Osteoblast (primary cell): Measurements from ENCODE around the gene TFPI. TPM values are rescaled to one million over a fixed set of nuclear protein-coding genes. Genes with fewer than 3 reads are reported as not detected.

Source experiments
- DNase-seq: peaks from one replicate; pipeline ENCODE4 v3.0.0; 2011; ENCODE audit warnings: low spot score, mixed read lengths; ENCODE audit not compliant: insufficient read length; ENCODE audit errors: missing footprints
- H2AFZ ChIP-seq: 2 replicates; pipeline ENCODE4 v1.6.0; 2011; ENCODE audit warnings: mild to moderate bottlenecking, low read length
- H3K27ac ChIP-seq: 2 replicates; pipeline ENCODE4 v1.5.1; 2011; ENCODE audit warnings: mild to moderate bottlenecking, low read depth, low read length, moderate library complexity
- H3K27me3 ChIP-seq: 2 replicates; pipeline ENCODE4 v1.6.0; 2012; ENCODE audit warnings: mild to moderate bottlenecking, control low read depth, inconsistent platforms, low read length, moderate library complexity; ENCODE audit not compliant: insufficient read depth
- H3K36me3 ChIP-seq: 2 replicates; pipeline ENCODE4 v1.5.1; 2011; ENCODE audit warnings: mild to moderate bottlenecking, low read length, control low read depth, moderate library complexity; ENCODE audit not compliant: insufficient read depth
- H3K4me1 ChIP-seq: 2 replicates; pipeline ENCODE4 v1.5.1; 2011; ENCODE audit warnings: mild to moderate bottlenecking, low read length, control low read depth, moderate library complexity; ENCODE audit not compliant: insufficient read depth
- H3K4me2 ChIP-seq: 2 replicates; pipeline ENCODE4 v1.6.0; 2011; ENCODE audit warnings: mild to moderate bottlenecking, low read length; ENCODE audit not compliant: insufficient read depth
- H3K4me3 ChIP-seq: fragments of 200-600 bp; sonication (generic); 3 replicates; pipeline ENCODE4 v1.5.1; 2012; ENCODE audit warnings: mild to moderate bottlenecking, low read length, inconsistent platforms; ENCODE audit not compliant: insufficient read depth
- H3K79me2 ChIP-seq: 2 replicates; pipeline ENCODE4 v1.6.0; 2012; ENCODE audit warnings: mild to moderate bottlenecking, low read length, control low read depth, inconsistent platforms; ENCODE audit not compliant: insufficient read depth
- H3K9me3 ChIP-seq: 2 replicates; pipeline ENCODE4 v1.5.1; 2011; ENCODE audit warnings: low read depth, low read length, control low read depth
- H4K20me1 ChIP-seq: 2 replicates; pipeline ENCODE4 v1.6.0; 2012; ENCODE audit warnings: mild to moderate bottlenecking, low read length, control low read depth; ENCODE audit not compliant: insufficient read depth
- CTCF ChIP-seq: IDR thresholded peaks from 2 replicates; pipeline ENCODE4 v1.5.1; 2011; ENCODE audit warnings: mild to moderate bottlenecking, low read depth, low read length, moderate library complexity; ENCODE audit errors: extremely low read depth
- total RNA-seq: library from RNA; depleted of rRNA; stranded (reverse); fragments of >200 nt; gene quantifications from 2 replicates; pipeline ENCODE4 v1.2.3, GENCODE V29; 2012

TFPI gene
- total RNA-seq, 1 donor, result 123 TPM

- peak overlapping the region; percentile 2 for H2AFZ ChIP-seq
- H3K79me2 ChIP-seq, result peaks cover 6% of the 10 kb centered on the region
- H3K4me2 ChIP-seq, result no peak overlapping the region
- H4K20me1 ChIP-seq, result no peaks in the 10 kb centered on the region
- DNase-seq, result no peak
- peak overlapping the region; percentile 90 for H3K27ac ChIP-seq
- H3K9me3 ChIP-seq, result no peaks in the 10 kb centered on the region
- no peaks in the 10 kb centered on the region for H3K27me3 ChIP-seq
- H3K4me1 ChIP-seq, result peaks cover 28% of the 10 kb centered on the region
- H3K4me3 ChIP-seq, result no peak overlapping the region
- no peak for TF ChIP-seq CTCF
- no peaks in the 10 kb centered on the region for H3K36me3 ChIP-seq
Measured at GRCh38 chr2:187502467-187502866, 51.8 kb downstream of the TFPI start.

DNA sequence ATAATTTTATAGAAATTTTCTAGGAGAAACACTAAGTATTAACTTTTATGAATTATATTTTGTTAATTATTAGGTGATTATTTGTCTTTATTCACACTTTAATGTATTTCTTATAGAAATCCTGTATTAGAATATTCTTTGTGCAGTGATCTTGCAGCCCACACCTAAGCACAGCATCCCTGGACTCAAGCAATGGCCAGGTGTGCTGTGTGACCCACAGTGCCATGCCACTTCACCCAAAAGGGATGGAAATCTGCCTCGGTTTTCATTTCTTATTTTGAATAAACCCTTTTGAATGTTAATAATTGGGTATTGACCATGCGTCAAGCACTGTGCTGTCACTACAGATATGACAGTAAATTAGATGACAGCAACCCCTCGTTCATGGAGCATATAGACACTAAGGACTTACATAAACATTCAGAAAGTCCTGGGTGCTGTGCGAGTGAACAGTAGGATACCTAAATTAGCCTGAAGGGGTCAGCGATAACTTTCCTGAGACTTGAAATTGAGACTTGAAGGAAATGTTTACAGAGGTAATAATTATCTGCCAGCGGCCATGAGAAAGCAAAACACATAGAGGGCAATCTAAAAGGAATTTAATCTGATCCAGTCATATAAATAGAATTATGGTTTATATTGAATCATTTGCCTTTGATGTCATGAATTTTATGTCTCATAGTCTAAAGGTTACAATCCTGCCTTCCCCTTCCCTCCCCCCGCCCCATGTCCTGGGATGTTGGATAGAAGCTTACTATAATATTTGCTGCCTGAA, 53.5 kb downstream of the TFPI start:
- no peaks in the 10 kb centered on the region for H4K20me1 ChIP-seq
- TF ChIP-seq CTCF, result peak; percentile 53
- no peaks in the 10 kb centered on the region for H3K9me3 ChIP-seq
- no peak overlapping the region for H2AFZ ChIP-seq
- DNase-seq, result no peak
- no peak overlapping the region for H3K4me3 ChIP-seq
- peaks cover 11% of the 10 kb centered on the region for H3K36me3 ChIP-seq
- no peaks in the 10 kb centered on the region for H3K27me3 ChIP-seq
- peak overlapping the region; percentile 90 for H3K27ac ChIP-seq
- no peaks in the 10 kb centered on the region for H3K79me2 ChIP-seq
- H3K4me1 ChIP-seq, result peaks cover 28% of the 10 kb centered on the region
- H3K4me2 ChIP-seq, result peak overlapping the region; percentile 54

GRCh38 chr2:187499941-187500532, 54.2 kb downstream of the TFPI start:
- TF ChIP-seq CTCF, result peak; percentile 82
- Histone ChIP-seq H2AFZ (no peak overlapping the region), H3K4me1 (peaks cover 28% of the 10 kb centered on the region), H3K4me2 (no peak overlapping the region), H3K27me3 (no peaks in the 10 kb centered on the region), H3K9me3 (no peaks in the 10 kb centered on the region), H4K20me1 (no peaks in the 10 kb centered on the region), H3K79me2 (peaks cover 2% of the 10 kb centered on the region), H3K4me3 (no peak overlapping the region), H3K27ac (peak overlapping the region; percentile 90), H3K36me3 (peaks cover 17% of the 10 kb centered on the region)
- DNase-seq, result no peak

- no peak overlapping the region for H3K27ac ChIP-seq
- no peaks in the 10 kb centered on the region for H3K9me3 ChIP-seq
- peaks cover 9% of the 10 kb centered on the region for H3K79me2 ChIP-seq
- H3K4me2 ChIP-seq, result no peak overlapping the region
- peaks cover 29% of the 10 kb centered on the region for H3K36me3 ChIP-seq
- peak; percentile 63 for TF ChIP-seq CTCF
- DNase-seq, result no peak
- peaks cover 22% of the 10 kb centered on the region for H3K4me1 ChIP-seq
- no peaks in the 10 kb centered on the region for H4K20me1 ChIP-seq
- H3K4me3 ChIP-seq, result no peak overlapping the region
- H2AFZ ChIP-seq, result no peak overlapping the region
- no peaks in the 10 kb centered on the region for H3K27me3 ChIP-seq
Measured at GRCh38 chr2:187497858-187498463, 56.3 kb downstream of the TFPI start.
